SK-N-MC (cell line): ENCODE measurements around the gene DOC2B.
"Not testable (repeated sequence)": the region's sequence is repeated elsewhere in the genome, so short reads cannot be mapped to it uniquely, and the experiment has no call there.

Experiments
- EZH2 ChIP-seq: fragments of 200-600 bp; sonication (generic); IDR thresholded peaks from one replicate; pipeline ENCODE4 v1.6.1; 2017; ENCODE audit warnings: antibody characterized with exemption
- POLR2AphosphoS5 ChIP-seq: IDR thresholded peaks from 2 replicates; pipeline ENCODE4 v1.6.1; 2012; ENCODE audit warnings: mild to moderate bottlenecking, low read depth, low read length, borderline replicate concordance

- TF ChIP-seq POLR2AphosphoS5, EZH2: not testable (repeated sequence)
Observed at GRCh38 chr17:198225-198624, 16.8 kb upstream of the DOC2B start.
